Activated CD8-positive, alpha-beta memory T cell treated with anti-CD3 and anti-CD28 coated beads, Interleukin-2, amount 50 U/mL, for 48 hours (primary cell): ENCODE results near the gene PARVG.
A peak's percentile ranks its signal among the peaks of the same experiment; 100 is the strongest.

Experiments
- DNase-seq: peaks from one replicate; pipeline ENCODE4 v3.0.0-alpha.2; 2020

PARVG gene

GRCh38 chr22:44157916-44158618 is 22.7 kb upstream of the PARVG start:
- DNase-seq = no peak

GRCh38 chr22:44158816-44159215 is 21.9 kb upstream of the PARVG start:
- no peak for DNase-seq

DNA sequence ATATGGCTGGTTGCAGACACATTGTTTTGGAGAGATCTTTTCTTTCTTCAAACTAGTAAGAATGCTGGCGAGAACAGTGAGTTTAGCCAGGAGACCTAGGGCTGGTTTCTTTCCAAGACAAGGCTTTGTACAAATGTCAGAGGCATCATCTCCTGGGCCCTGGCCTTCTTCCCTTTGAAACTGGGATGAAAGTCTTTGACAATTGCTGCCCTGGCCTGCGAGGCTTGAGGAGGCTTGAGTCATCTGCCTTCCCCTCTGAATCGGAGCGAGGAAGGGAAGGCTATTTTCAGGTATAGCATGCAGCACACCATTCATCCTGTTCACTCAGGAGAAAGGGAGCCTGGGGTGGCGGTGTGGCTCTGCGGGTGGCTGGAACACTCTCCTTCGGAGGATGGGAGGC is 21.5 kb upstream of the PARVG start:
- DNase-seq = no peak

GRCh38 chr22:44159811-44160210 is 20.9 kb upstream of the PARVG start:
- no peak for DNase-seq

DNA sequence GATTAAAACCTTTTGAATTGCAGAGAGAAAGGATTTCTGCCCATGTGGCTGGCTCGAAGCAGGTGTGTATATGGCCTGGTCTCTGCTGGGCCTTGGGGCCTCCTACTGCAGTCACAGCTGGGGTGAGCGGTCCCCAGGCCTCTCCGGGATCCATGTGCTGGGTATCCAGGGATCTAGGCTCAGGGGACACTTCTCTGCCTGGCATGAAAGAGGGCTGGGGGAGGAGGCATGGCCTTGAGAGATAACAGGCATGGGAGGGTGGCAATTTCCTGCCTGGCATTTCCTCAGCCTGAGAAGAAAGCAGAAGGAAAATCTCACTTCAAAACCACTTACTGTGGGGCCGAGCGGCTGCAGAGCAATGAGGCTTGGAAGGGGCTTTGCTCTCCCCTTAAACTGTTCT is 20.3 kb upstream of the PARVG start:
- DNase-seq = no peak

GRCh38 chr22:44161673-44162072 is 19.1 kb upstream of the PARVG start:
- DNase-seq = no peak

- DNase-seq = no peak
Observed at GRCh38 chr22:44162960-44163359, 17.8 kb upstream of the PARVG start.

DNA sequence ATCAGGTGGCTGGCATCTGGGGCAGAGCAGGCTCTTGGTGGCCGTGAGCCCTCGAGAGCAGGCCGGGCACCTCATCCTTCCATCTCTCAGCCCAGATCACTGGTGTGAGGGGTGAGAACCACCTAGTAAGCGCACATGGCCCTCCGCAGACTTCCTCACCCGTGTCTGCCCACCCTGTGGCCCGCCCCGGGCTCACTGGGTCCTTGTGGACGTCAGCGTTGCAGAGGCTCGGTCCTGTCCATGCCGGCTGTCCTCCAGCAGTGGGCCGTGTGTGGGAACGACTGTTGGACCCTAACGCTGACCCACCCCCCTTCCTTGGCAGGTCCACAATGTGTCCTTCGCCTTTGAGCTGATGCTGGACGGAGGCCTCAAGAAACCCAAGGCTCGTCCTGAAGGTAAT is 17.2 kb upstream of the PARVG start:
- no peak for DNase-seq

- DNase-seq = no peak
Observed at GRCh38 chr22:44164031-44164430, 16.7 kb upstream of the PARVG start.

DNA sequence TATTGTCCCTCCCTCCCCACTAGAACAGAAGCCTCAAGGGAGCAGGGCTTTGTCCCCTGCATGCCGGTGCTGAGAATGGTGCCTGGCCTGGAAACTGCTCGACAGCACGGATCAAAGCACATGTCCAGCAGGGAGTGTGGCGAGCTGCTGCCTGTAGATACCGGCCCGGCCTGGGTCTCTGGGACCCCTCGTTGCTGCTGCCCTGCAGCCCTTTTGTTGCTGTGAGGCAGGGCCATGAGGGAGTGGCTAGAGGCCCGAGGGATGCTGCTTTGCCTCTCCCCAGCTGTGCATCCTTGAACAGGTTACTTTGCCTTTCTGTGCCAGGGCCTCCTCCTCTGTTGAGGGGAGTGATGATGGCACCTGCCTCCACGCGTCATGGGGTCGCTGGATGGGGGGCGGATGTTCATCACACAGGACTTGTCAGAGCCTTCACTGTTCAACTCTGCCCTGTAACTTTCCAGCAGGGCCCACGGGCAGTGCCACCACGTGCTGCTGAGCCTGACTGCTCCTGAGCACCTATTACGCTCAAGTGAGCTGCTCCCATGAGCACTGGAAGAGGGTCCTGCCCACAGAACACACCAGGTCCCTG is 15.3 kb upstream of the PARVG start:
- no peak for DNase-seq

GRCh38 chr22:44166498-44167276 is 14.0 kb upstream of the PARVG start:
- DNase-seq = no peak

- no peak for DNase-seq
Observed at GRCh38 chr22:44167501-44167900, 13.2 kb upstream of the PARVG start.

- DNase-seq = no peak
Observed at GRCh38 chr22:44168206-44168605, 12.5 kb upstream of the PARVG start.

DNA sequence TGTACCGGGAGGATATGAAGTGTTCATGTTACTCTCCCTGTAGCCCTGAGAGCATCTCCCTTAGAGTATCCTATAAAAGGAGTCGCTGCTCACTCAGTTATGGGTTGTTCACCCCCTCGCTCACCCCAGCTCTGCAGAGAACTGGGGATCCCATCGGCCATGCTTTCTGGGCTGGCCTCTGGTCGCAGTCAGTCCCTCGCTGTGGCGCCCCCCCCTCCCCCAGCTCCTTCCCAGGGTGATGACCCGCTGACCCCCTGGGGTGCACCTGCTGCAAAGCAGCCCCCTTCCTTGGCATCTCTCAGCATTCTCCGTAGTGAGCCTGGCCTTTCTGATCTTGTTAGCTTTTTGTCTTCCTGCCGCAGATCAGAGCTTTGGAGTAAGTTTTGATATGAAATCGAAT is 10.3 kb upstream of the PARVG start:
- no peak for DNase-seq

GRCh38 chr22:44171561-44171960 is 9.2 kb upstream of the PARVG start:
- no peak for DNase-seq

- DNase-seq = no peak
Observed at GRCh38 chr22:44172370-44173108, 8.2 kb upstream of the PARVG start.

- no peak for DNase-seq
Observed at GRCh38 chr22:44173154-44173553, 7.6 kb upstream of the PARVG start.

DNA sequence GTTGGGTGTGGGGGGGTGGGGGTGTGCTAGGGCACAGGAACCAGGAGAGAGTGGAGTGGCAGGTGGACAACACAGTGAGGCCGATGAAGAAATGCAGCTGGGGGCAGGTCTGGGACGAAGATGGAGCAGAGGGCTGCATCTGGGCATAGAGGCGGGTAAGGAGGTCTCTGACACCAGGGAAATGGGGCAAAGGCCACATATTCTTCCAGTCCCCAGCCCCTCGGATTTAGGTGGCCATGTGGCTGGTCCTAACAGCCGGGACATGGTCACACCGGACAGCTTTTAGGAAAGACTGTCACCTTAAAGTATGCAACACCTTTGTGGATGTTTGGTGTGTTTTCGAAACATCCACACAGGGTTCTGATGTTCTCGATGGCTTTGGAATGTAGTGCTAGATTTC is 5.0 kb upstream of the PARVG start:
- no peak for DNase-seq

GRCh38 chr22:44179196-44179988 is 1.3 kb upstream of the PARVG start:
- no peak for DNase-seq

GRCh38 chr22:44179989-44180705 is 578 bp upstream of the PARVG start:
- no peak for DNase-seq

GRCh38 chr22:44181033-44181911 is 547 bp downstream of the PARVG start:
- DNase-seq = peak; percentile 79
